Endodermal cell (in vitro differentiated cells): ENCODE measurements around the gene MAP6. TPM values are rescaled to one million over a fixed set of nuclear protein-coding genes. Genes with fewer than 3 reads are reported as not detected.

Source experiments
- DNase-seq: peaks from one replicate; pipeline ENCODE4 v3.0.0-alpha.2; 2017
- H3K27ac ChIP-seq: 2 replicates; pipeline ENCODE4 v1.5.1; 2013; ENCODE audit warnings: mild to moderate bottlenecking, low read depth, low read length, moderate library complexity
- H3K27me3 ChIP-seq: 2 replicates; pipeline ENCODE4 v1.6.1; 2013; ENCODE audit warnings: mild to moderate bottlenecking, low read length, moderate library complexity; ENCODE audit not compliant: insufficient read depth, control insufficient read depth, poor library complexity, severe bottlenecking
- H3K36me3 ChIP-seq: 2 replicates; pipeline ENCODE4 v1.7.0; 2013; ENCODE audit warnings: mild to moderate bottlenecking, low read length, moderate library complexity; ENCODE audit not compliant: control insufficient read depth, insufficient read depth
- H3K4me1 ChIP-seq: one replicate; pipeline ENCODE4 v1.7.0; 2013; ENCODE audit warnings: low read length; ENCODE audit not compliant: control insufficient read depth, insufficient read depth
- H3K4me3 ChIP-seq: 2 replicates; pipeline ENCODE4 v1.5.1; 2013; ENCODE audit warnings: mild to moderate bottlenecking, low read length, moderate library complexity
- H3K9ac ChIP-seq: 2 replicates; pipeline ENCODE4 v1.6.1; 2013; ENCODE audit warnings: mild to moderate bottlenecking, low read length, moderate library complexity; ENCODE audit not compliant: poor library complexity, severe bottlenecking; ENCODE audit errors: extremely low read depth
- H3K9me3 ChIP-seq: 2 replicates; pipeline ENCODE4 v1.6.1; 2013; ENCODE audit warnings: mild to moderate bottlenecking, low read length, moderate library complexity; ENCODE audit not compliant: control insufficient read depth
- H3K27ac Mint-ChIP-seq: 2 replicates; pipeline ENCODE4 v1.8.0; 2020; ENCODE audit warnings: mixed read lengths
- H3K27me3 Mint-ChIP-seq: 2 replicates; pipeline ENCODE4 v1.8.0; 2021; ENCODE audit warnings: mild to moderate bottlenecking, mixed read lengths; ENCODE audit not compliant: insufficient read depth
- H3K36me3 Mint-ChIP-seq: 2 replicates; pipeline ENCODE4 v1.8.0; 2020; ENCODE audit warnings: low read depth, mixed read lengths
- H3K4me1 Mint-ChIP-seq: 2 replicates; pipeline ENCODE4 v1.8.0; 2020; ENCODE audit warnings: mixed read lengths
- H3K4me3 Mint-ChIP-seq: 2 replicates; pipeline ENCODE4 v1.8.0; 2020; ENCODE audit warnings: mild to moderate bottlenecking, moderate library complexity, mixed read lengths
- H3K9me3 Mint-ChIP-seq: 2 replicates; pipeline ENCODE4 v1.8.0; 2020; ENCODE audit warnings: mild to moderate bottlenecking, mixed read lengths
- CTCF ChIP-seq: fragments of 200-600 bp; sonication (generic); conservative IDR thresholded peaks from 2 replicates; pipeline ENCODE4 v1.5.0; 2021; ENCODE audit warnings: antibody characterized with exemption, mild to moderate bottlenecking
- WGBS, 2 experiments: methylation state at CpG; one replicate each; pipeline versions ENCODE4 v1.1.5 to v1.1.7; 2013; ENCODE audit warnings: missing lambda C conversion rate in 2 of 2, mixed read lengths in 1 of 2; ENCODE audit not compliant: insufficient coverage in 1 of 2, insufficient read length in 1 of 2; 5-methylcytosine and 5-hydroxymethylcytosine counted together
- total RNA-seq, 2 donors: library from RNA; stranded (reverse); fragmentation: NEBNext Ultra II Directional in 1 of 2; extraction: Animal tissue kit (Norgen Biotek cat#: 25700) in 1 of 2; gene quantifications; 2 replicates in 1 of 2; 3 replicates in 1 of 2; pipeline ENCODE4 v1.2.1, GENCODE V29; 2021

Gene MAP6
- total RNA-seq, 2 donors from 2014 or later = 1.9 to 4.2 TPM

- Mint-ChIP-seq H3K4me3 (peak overlapping the region; percentile 99), H3K27me3 (no peaks in the 10 kb centered on the region), H3K4me1 (peaks cover 56% of the 10 kb centered on the region), H3K27ac (peak overlapping the region; percentile 100), H3K9me3 (no peaks in the 10 kb centered on the region), H3K36me3 (peaks cover 36% of the 10 kb centered on the region)
- peak overlapping the region; percentile 98 for H3K27ac ChIP-seq
- H3K9me3 ChIP-seq = no peaks in the 10 kb centered on the region
- DNase-seq = no peak
- TF ChIP-seq CTCF = no peak
- no peaks in the 10 kb centered on the region for H3K27me3 ChIP-seq
- peaks cover 50% of the 10 kb centered on the region for H3K36me3 ChIP-seq
- peak overlapping the region; percentile 98 for H3K4me3 ChIP-seq
- 5 to 9% methylated on average over 4 to 5 of the region's 5 CpGs for WGBS, 2 experiments
- peaks cover 29% of the 10 kb centered on the region for H3K4me1 ChIP-seq
- H3K9ac ChIP-seq = peak overlapping the region; percentile 99
Observed at GRCh38 chr11:75563501-75563977, 105.3 kb downstream of the MAP6 start.

- 0% methylated on average over 2 to 16 of the region's 16 CpGs for WGBS, 2 experiments
- H3K9me3 ChIP-seq = no peaks in the 10 kb centered on the region
- DNase-seq = peak; percentile 92
- peak overlapping the region; percentile 98 for H3K27ac ChIP-seq
- Mint-ChIP-seq H3K9me3 (no peaks in the 10 kb centered on the region), H3K4me3 (peak overlapping the region; percentile 99), H3K4me1 (peaks cover 61% of the 10 kb centered on the region), H3K36me3 (peaks cover 30% of the 10 kb centered on the region), H3K27me3 (no peaks in the 10 kb centered on the region), H3K27ac (peak overlapping the region; percentile 100)
- peaks cover 35% of the 10 kb centered on the region for H3K4me1 ChIP-seq
- H3K4me3 ChIP-seq = peak overlapping the region; percentile 98
- no peak for TF ChIP-seq CTCF
- H3K36me3 ChIP-seq = peaks cover 45% of the 10 kb centered on the region
- H3K9ac ChIP-seq = peak overlapping the region; percentile 99
- no peaks in the 10 kb centered on the region for H3K27me3 ChIP-seq
Observed at GRCh38 chr11:75562836-75563484, 105.9 kb downstream of the MAP6 start.

- TF ChIP-seq CTCF = no peak
- H3K27ac ChIP-seq = peak within 1 kb of the TSS; percentile 98
- H3K4me3 ChIP-seq = peak within 1 kb of the TSS; percentile 98
- 0% methylated on average over 13 to 51 of the region's 51 CpGs for WGBS, 2 experiments
- Mint-ChIP-seq H3K27me3 (no peaks in the 10 kb centered on the region), H3K9me3 (no peaks in the 10 kb centered on the region), H3K36me3 (peaks cover 24% of the 10 kb centered on the region), H3K27ac (peak within 1 kb of the TSS; percentile 100), H3K4me3 (peak within 1 kb of the TSS; percentile 99), H3K4me1 (peaks cover 69% of the 10 kb centered on the region)
- peak; percentile 94 for DNase-seq
- peaks cover 42% of the 10 kb centered on the region for H3K4me1 ChIP-seq
- peak within 1 kb of the TSS; percentile 99 for H3K9ac ChIP-seq
- H3K9me3 ChIP-seq = no peaks in the 10 kb centered on the region
- H3K36me3 ChIP-seq = peaks cover 37% of the 10 kb centered on the region
- H3K27me3 ChIP-seq = no peaks in the 10 kb centered on the region
Observed at GRCh38 chr11:75562048-75562835, 106.6 kb downstream of the MAP6 start, which contains the start of gene SERPINH1. Gene SERPINH1 (plus strand): TSS chr11:75562253. CDS start chr11:75566350, 4,097 bp downstream.
